Measurements from ENCODE around the gene GOSR1. TPM values are rescaled to one million over a fixed set of nuclear protein-coding genes. Genes with fewer than 3 reads are reported as not detected.
"Not testable (repeated sequence)": the region's sequence is repeated elsewhere in the genome, so short reads cannot be mapped to it uniquely, and the experiment has no call there.

GOSR1 gene
- total and polyA plus RNA-seq, 2 donors (not counting 1 experiment from before 2014, with no cell fraction given): 28.6 to 44.7 TPM

- Histone ChIP-seq H3K27ac (ENCODE audit: insufficient read depth, low read length) (no peak overlapping the region), H3K9ac (ENCODE audit: insufficient read depth, low read length) (no peak overlapping the region), H3K36me3 (ENCODE audit: control insufficient read depth, insufficient read depth, low read length) (peaks cover 3% of the 10 kb centered on the region), H3K27me3 (ENCODE audit: control insufficient read depth, insufficient read depth, low read length) (no peaks in the 10 kb centered on the region), H3K9me3 (ENCODE audit: control insufficient read depth, insufficient read depth, low read depth, low read length) (no peaks in the 10 kb centered on the region), H3K79me2 (ENCODE audit: control insufficient read depth, insufficient read depth, low read length) (no peaks in the 10 kb centered on the region), H3K4me3 (replicated peaks in 1 of 4; ENCODE audit: control extremely low read depth in 1 of 4, insufficient read depth in 1 of 4, low read depth in 3 of 4, low read length in 4 of 4) (no peak overlapping the region), H3K4me2 (ENCODE audit: extremely low read depth, insufficient read depth, low read length) (no peak overlapping the region), H4K20me1 (ENCODE audit: control insufficient read depth, extremely low read depth, insufficient read depth, low read length) (no peaks in the 10 kb centered on the region), H2AFZ (ENCODE audit: low read length) (no peak overlapping the region), H3K4me1 (ENCODE audit: control insufficient read depth, extremely low read depth, insufficient read depth, low read length) (peaks cover 8% of the 10 kb centered on the region)
- DNase-seq (ENCODE audit: low read depth in 2 of 2): peak in 1 of 2 donors; percentile 54
- TF ChIP-seq CTCF (conservative IDR thresholded peaks at IDR 0.05 in 1 of 2, IDR thresholded peaks at IDR 0.05 in 1 of 2; ENCODE audit: low read depth in 1 of 2, low read length in 2 of 2): no peak
- TF ChIP-seq EZH2 (IDR thresholded peaks at IDR 0.05; ENCODE audit: low read length, missing control alignments): no peak
These were observed 47.6 kb downstream of the GOSR1 start for GRCh38 chr17:30524847-30525246.

GRCh38 chr17:30526401-30526800, 49.2 kb downstream of the GOSR1 start:
- Histone ChIP-seq H3K36me3 (ENCODE audit: control insufficient read depth, insufficient read depth, low read length) (peaks cover 3% of the 10 kb centered on the region), H3K4me2 (ENCODE audit: extremely low read depth, insufficient read depth, low read length) (no peak overlapping the region), H3K27me3 (ENCODE audit: control insufficient read depth, insufficient read depth, low read length) (no peaks in the 10 kb centered on the region), H3K9ac (ENCODE audit: insufficient read depth, low read length) (no peak overlapping the region), H3K79me2 (ENCODE audit: control insufficient read depth, insufficient read depth, low read length) (no peaks in the 10 kb centered on the region), H3K4me1 (ENCODE audit: control insufficient read depth, extremely low read depth, insufficient read depth, low read length) (peaks cover 2% of the 10 kb centered on the region), H4K20me1 (ENCODE audit: control insufficient read depth, extremely low read depth, insufficient read depth, low read length) (no peaks in the 10 kb centered on the region), H3K27ac (ENCODE audit: insufficient read depth, low read length) (no peak overlapping the region), H3K9me3 (ENCODE audit: control insufficient read depth, insufficient read depth, low read depth, low read length) (no peaks in the 10 kb centered on the region), H3K4me3 (replicated peaks in 1 of 4; ENCODE audit: control extremely low read depth in 1 of 4, insufficient read depth in 1 of 4, low read depth in 3 of 4, low read length in 4 of 4) (no peak overlapping the region), H2AFZ (ENCODE audit: low read length) (no peak overlapping the region)
- DNase-seq (ENCODE audit: low read depth in 2 of 2): no peak
- TF ChIP-seq EZH2 (IDR thresholded peaks at IDR 0.05; ENCODE audit: low read length, missing control alignments): no peak
- TF ChIP-seq CTCF (conservative IDR thresholded peaks at IDR 0.05 in 1 of 2, IDR thresholded peaks at IDR 0.05 in 1 of 2; ENCODE audit: low read depth in 1 of 2, low read length in 2 of 2): no peak

- not testable (repeated sequence) for H3K4me1 ChIP-seq (ENCODE audit: control insufficient read depth, extremely low read depth, insufficient read depth, low read length); H3K36me3 ChIP-seq (ENCODE audit: control insufficient read depth, insufficient read depth, low read length); H3K27me3 ChIP-seq (ENCODE audit: control insufficient read depth, insufficient read depth, low read length); H3K4me2 ChIP-seq (ENCODE audit: extremely low read depth, insufficient read depth, low read length); H3K9ac ChIP-seq (ENCODE audit: insufficient read depth, low read length); H3K9me3 ChIP-seq (ENCODE audit: control insufficient read depth, insufficient read depth, low read depth, low read length); H4K20me1 ChIP-seq (ENCODE audit: control insufficient read depth, extremely low read depth, insufficient read depth, low read length); H3K27ac ChIP-seq (ENCODE audit: insufficient read depth, low read length); DNase-seq (ENCODE audit: low read depth in 2 of 2); H3K4me3 ChIP-seq (replicated peaks in 1 of 4; ENCODE audit: control extremely low read depth in 1 of 4, insufficient read depth in 1 of 4, low read depth in 3 of 4, low read length in 4 of 4); H2AFZ ChIP-seq (ENCODE audit: low read length); H3K79me2 ChIP-seq (ENCODE audit: control insufficient read depth, insufficient read depth, low read length)
These were observed 51.5 kb downstream of the GOSR1 start for GRCh38 chr17:30528701-30529100.

All from fibroblast of lung (primary cell).